Activated T-helper 17 cell treated with anti-CD3 and anti-CD28 coated beads, Interleukin-2, amount 50 U/mL, for 72 hours (primary cell): ENCODE measurements around the gene TENT5C. TPM values are rescaled to one million over a fixed set of nuclear protein-coding genes. Genes with fewer than 3 reads are reported as not detected.

Experiments used
- ATAC-seq: fragments of 150-1000 bp; cut with Tn5 transposase; replicated peaks from 2 replicates; pipeline ENCODE4 v1.10.0; 2021; ENCODE audit warnings: mild to moderate bottlenecking, moderate library complexity
- H3K27ac Mint-ChIP-seq: one replicate; pipeline ENCODE4 v1.8.0; 2022; ENCODE audit warnings: mixed read lengths
- H3K27me3 Mint-ChIP-seq: one replicate; pipeline ENCODE4 v1.8.0; 2022; ENCODE audit warnings: mixed read lengths
- H3K36me3 Mint-ChIP-seq: one replicate; pipeline ENCODE4 v1.8.0; 2022; ENCODE audit warnings: low read depth, mild to moderate bottlenecking, mixed read lengths
- H3K4me1 Mint-ChIP-seq: one replicate; pipeline ENCODE4 v1.8.0; 2022; ENCODE audit warnings: mixed read lengths
- H3K4me3 Mint-ChIP-seq: one replicate; pipeline ENCODE4 v1.8.0; 2022; ENCODE audit warnings: mild to moderate bottlenecking, mixed read lengths
- H3K9me3 Mint-ChIP-seq: one replicate; pipeline ENCODE4 v1.8.0; 2022; ENCODE audit warnings: mixed read lengths
- total RNA-seq, 2 donors: library from RNA; stranded (reverse); gene quantifications; one replicate each; pipeline ENCODE4 v1.2.3, GENCODE V29; 2022

Gene TENT5C
- total RNA-seq, 2 donors from 2014 or later, result 30.2 to 37.1 TPM

DNA sequence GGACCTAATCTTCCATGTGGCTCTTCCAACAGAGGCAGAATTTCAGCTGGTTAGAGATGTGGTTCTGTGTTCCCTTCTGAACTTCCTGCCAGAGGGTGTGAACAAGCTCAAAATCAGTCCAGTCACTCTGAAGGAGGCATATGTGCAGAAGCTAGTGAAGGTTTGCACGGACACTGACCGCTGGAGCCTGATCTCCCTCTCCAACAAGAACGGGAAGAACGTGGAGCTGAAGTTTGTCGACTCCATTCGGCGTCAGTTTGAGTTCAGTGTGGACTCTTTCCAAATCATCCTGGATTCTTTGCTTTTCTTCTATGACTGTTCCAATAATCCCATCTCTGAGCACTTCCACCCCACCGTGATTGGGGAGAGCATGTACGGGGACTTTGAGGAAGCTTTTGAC is 17.3 kb downstream of the TENT5C start:
- Mint-ChIP-seq H3K4me1 (peaks cover 30% of the 10 kb centered on the region), H3K4me3 (no peak overlapping the region), H3K27ac (no peak overlapping the region), H3K27me3 (no peaks in the 10 kb centered on the region), H3K9me3 (no peaks in the 10 kb centered on the region), H3K36me3 (peaks cover 88% of the 10 kb centered on the region)
- no peak for ATAC-seq

- H3K9me3 Mint-ChIP-seq, result no peaks in the 10 kb centered on the region
- H3K4me3 Mint-ChIP-seq, result no peak overlapping the region
- no peak for ATAC-seq
- peaks cover 82% of the 10 kb centered on the region for H3K36me3 Mint-ChIP-seq
- peaks cover 25% of the 10 kb centered on the region for H3K4me1 Mint-ChIP-seq
- no peak overlapping the region for H3K27ac Mint-ChIP-seq
- no peaks in the 10 kb centered on the region for H3K27me3 Mint-ChIP-seq
Measured at GRCh38 chr1:117623698-117624097, 17.9 kb downstream of the TENT5C start.

GRCh38 chr1:117627546-117628130 is 21.8 kb downstream of the TENT5C start:
- Mint-ChIP-seq H3K4me3 (no peak overlapping the region), H3K36me3 (peaks cover 52% of the 10 kb centered on the region), H3K9me3 (no peaks in the 10 kb centered on the region), H3K27me3 (no peaks in the 10 kb centered on the region), H3K4me1 (peaks cover 9% of the 10 kb centered on the region), H3K27ac (no peak overlapping the region)
- no peak for ATAC-seq

DNA sequence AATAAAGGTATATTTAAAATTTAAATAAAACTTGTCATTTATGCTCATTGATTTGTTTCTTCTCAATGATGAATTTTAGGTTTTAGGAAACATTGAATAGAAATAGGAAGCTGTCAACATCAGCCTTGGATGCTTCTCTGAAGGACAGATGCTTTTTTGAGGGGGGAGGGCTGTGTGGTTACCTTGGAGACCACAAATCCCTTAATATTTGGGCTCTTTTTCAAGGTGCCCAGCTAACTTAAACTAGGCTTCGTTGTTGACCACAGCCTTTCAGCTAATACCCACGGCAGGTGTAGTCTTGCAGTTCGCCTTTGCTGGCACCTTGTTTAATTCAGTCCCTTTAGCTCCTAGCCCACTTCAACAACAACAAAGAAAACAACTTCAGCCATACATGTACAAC is 22.5 kb downstream of the TENT5C start:
- Mint-ChIP-seq H3K36me3 (peaks cover 45% of the 10 kb centered on the region), H3K4me3 (no peak overlapping the region), H3K27me3 (no peaks in the 10 kb centered on the region), H3K27ac (no peak overlapping the region), H3K4me1 (peaks cover 16% of the 10 kb centered on the region), H3K9me3 (no peaks in the 10 kb centered on the region)
- ATAC-seq, result no peak

- H3K27me3 Mint-ChIP-seq, result no peaks in the 10 kb centered on the region
- peaks cover 30% of the 10 kb centered on the region for H3K36me3 Mint-ChIP-seq
- peaks cover 12% of the 10 kb centered on the region for H3K4me1 Mint-ChIP-seq
- H3K9me3 Mint-ChIP-seq, result no peaks in the 10 kb centered on the region
- H3K27ac Mint-ChIP-seq, result no peak overlapping the region
- no peak for ATAC-seq
- no peak overlapping the region for H3K4me3 Mint-ChIP-seq
Measured at GRCh38 chr1:117629625-117630422, 24.0 kb downstream of the TENT5C start.

DNA sequence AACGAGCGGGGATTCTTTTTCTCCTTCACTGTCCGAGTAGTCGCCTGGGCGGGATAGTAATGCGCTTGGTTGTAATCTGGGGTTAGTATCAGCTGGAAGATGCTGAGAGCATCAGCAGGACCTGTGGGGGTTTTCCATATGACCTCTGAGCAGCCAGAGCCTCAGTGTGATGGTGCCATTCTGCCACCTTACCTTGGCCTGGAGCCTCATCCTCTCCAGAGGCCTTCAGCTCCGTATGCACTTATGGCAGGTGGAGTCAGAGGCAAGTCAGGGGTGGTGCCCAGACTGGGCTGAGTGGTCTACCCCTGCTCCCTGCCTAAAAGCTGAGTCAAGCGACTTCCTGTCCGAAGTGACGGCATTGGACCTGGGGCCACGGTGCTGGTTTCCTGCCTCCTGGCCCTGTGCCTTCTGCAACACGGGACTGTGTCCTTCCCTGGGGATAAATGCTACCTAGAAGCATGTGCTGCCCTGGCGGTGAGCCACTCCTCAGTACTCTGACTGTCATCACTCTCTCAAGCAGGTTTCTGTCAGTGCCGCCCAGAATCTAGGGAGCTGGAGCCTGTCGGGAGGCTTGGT is 24.7 kb downstream of the TENT5C start:
- H3K9me3 Mint-ChIP-seq, result no peaks in the 10 kb centered on the region
- no peak for ATAC-seq
- H3K27ac Mint-ChIP-seq, result no peak overlapping the region
- H3K36me3 Mint-ChIP-seq, result peaks cover 23% of the 10 kb centered on the region
- H3K27me3 Mint-ChIP-seq, result no peaks in the 10 kb centered on the region
- no peak overlapping the region for H3K4me3 Mint-ChIP-seq
- peaks cover 12% of the 10 kb centered on the region for H3K4me1 Mint-ChIP-seq

GRCh38 chr1:117631359-117632160 is 25.7 kb downstream of the TENT5C start:
- Mint-ChIP-seq H3K4me3 (no peak overlapping the region), H3K27me3 (no peaks in the 10 kb centered on the region), H3K36me3 (peaks cover 13% of the 10 kb centered on the region), H3K9me3 (no peaks in the 10 kb centered on the region), H3K27ac (no peak overlapping the region), H3K4me1 (peaks cover 12% of the 10 kb centered on the region)
- ATAC-seq, result no peak

- Mint-ChIP-seq H3K4me1 (peaks cover 15% of the 10 kb centered on the region), H3K27me3 (no peaks in the 10 kb centered on the region), H3K27ac (peak overlapping the region; percentile 17), H3K36me3 (peaks cover 4% of the 10 kb centered on the region), H3K4me3 (no peak overlapping the region), H3K9me3 (no peaks in the 10 kb centered on the region)
- ATAC-seq, result no peak
Measured at GRCh38 chr1:117632269-117633067, 26.6 kb downstream of the TENT5C start.

GRCh38 chr1:117633068-117633345 is 27.2 kb downstream of the TENT5C start:
- Mint-ChIP-seq H3K36me3 (no peaks in the 10 kb centered on the region), H3K9me3 (no peaks in the 10 kb centered on the region), H3K4me1 (peaks cover 17% of the 10 kb centered on the region), H3K27me3 (no peaks in the 10 kb centered on the region), H3K4me3 (no peak overlapping the region), H3K27ac (peak overlapping the region; percentile 17)
- no peak for ATAC-seq

GRCh38 chr1:117633423-117633822 is 27.6 kb downstream of the TENT5C start:
- ATAC-seq, result peak; percentile 83
- H3K9me3 Mint-ChIP-seq, result no peaks in the 10 kb centered on the region
- H3K36me3 Mint-ChIP-seq, result no peaks in the 10 kb centered on the region
- no peak overlapping the region for H3K4me3 Mint-ChIP-seq
- H3K27me3 Mint-ChIP-seq, result no peaks in the 10 kb centered on the region
- H3K4me1 Mint-ChIP-seq, result peaks cover 17% of the 10 kb centered on the region
- peak overlapping the region; percentile 17 for H3K27ac Mint-ChIP-seq

- H3K27me3 Mint-ChIP-seq, result no peaks in the 10 kb centered on the region
- H3K9me3 Mint-ChIP-seq, result no peaks in the 10 kb centered on the region
- no peak overlapping the region for H3K27ac Mint-ChIP-seq
- H3K4me3 Mint-ChIP-seq, result no peak overlapping the region
- H3K4me1 Mint-ChIP-seq, result peaks cover 17% of the 10 kb centered on the region
- no peak for ATAC-seq
- no peaks in the 10 kb centered on the region for H3K36me3 Mint-ChIP-seq
Measured at GRCh38 chr1:117633936-117634335, 28.1 kb downstream of the TENT5C start.

- Mint-ChIP-seq H3K4me3 (no peak overlapping the region), H3K4me1 (peaks cover 17% of the 10 kb centered on the region), H3K36me3 (no peaks in the 10 kb centered on the region), H3K9me3 (no peaks in the 10 kb centered on the region), H3K27ac (no peak overlapping the region), H3K27me3 (no peaks in the 10 kb centered on the region)
- ATAC-seq, result no peak
Measured at GRCh38 chr1:117634631-117635030, 28.8 kb downstream of the TENT5C start.

- Mint-ChIP-seq H3K9me3 (no peaks in the 10 kb centered on the region), H3K36me3 (no peaks in the 10 kb centered on the region), H3K27ac (no peak overlapping the region), H3K27me3 (no peaks in the 10 kb centered on the region), H3K4me3 (no peak overlapping the region), H3K4me1 (peaks cover 17% of the 10 kb centered on the region)
- no peak for ATAC-seq
Measured at GRCh38 chr1:117635805-117636204, 30.0 kb downstream of the TENT5C start.
